ENCODE measurements around the gene ALG1. TPM values are rescaled to one million over a fixed set of nuclear protein-coding genes. Genes with fewer than 3 reads are reported as not detected.

Gene ALG1
- total RNA-seq, 1 donor from 2014 or later, result 23.1 TPM

GRCh38 chr16:5065326-5065725 lies 6.3 kb upstream of the ALG1 start:
- no peaks in the 10 kb centered on the region for H3K4me1 ChIP-seq (ENCODE audit: insufficient read depth, low read length)
- TF ChIP-seq CTCF (IDR thresholded peaks at IDR 0.05; ENCODE audit: insufficient read depth, low read depth, low read length) (no peak), EZH2 (IDR thresholded peaks at IDR 0.05; ENCODE audit: insufficient read depth, low read length) (no peak)
- no peak overlapping the region for H3K27ac ChIP-seq (ENCODE audit: low read depth, low read length)
- Mint-ChIP-seq H3K27ac (ENCODE audit: unreplicated experiment) (no peak overlapping the region), H3K27me3 (ENCODE audit: low read depth, unreplicated experiment) (peaks cover 21% of the 10 kb centered on the region), H3K4me3 (ENCODE audit: unreplicated experiment) (no peak overlapping the region), H3K4me1 (ENCODE audit: low read depth, unreplicated experiment) (no peaks in the 10 kb centered on the region), H3K9me3 (ENCODE audit: unreplicated experiment) (no peaks in the 10 kb centered on the region), H3K36me3 (ENCODE audit: low read depth, unreplicated experiment) (no peaks in the 10 kb centered on the region)
- no peak overlapping the region for H3K4me2 ChIP-seq (ENCODE audit: low read length)
- H4K20me1 ChIP-seq (ENCODE audit: insufficient read depth, low read length), result no peaks in the 10 kb centered on the region
- H3K9ac ChIP-seq (ENCODE audit: low read length), result no peak overlapping the region
- H3K9me3 ChIP-seq (ENCODE audit: insufficient read depth, low read depth, low read length), result no peaks in the 10 kb centered on the region
- no peak for FAIRE-seq
- no peaks in the 10 kb centered on the region for H3K36me3 ChIP-seq (ENCODE audit: insufficient read depth, low read length)
- H3K4me3 ChIP-seq (ENCODE audit: insufficient read depth, low read depth, low read length), result no peak overlapping the region
- no peaks in the 10 kb centered on the region for H3K79me2 ChIP-seq (ENCODE audit: insufficient read depth, low read length)
- H2AFZ ChIP-seq (ENCODE audit: low read depth, low read length), result no peak overlapping the region
- no peak for DNase-seq (ENCODE audit: low read depth)
- peaks cover 29% of the 10 kb centered on the region for H3K27me3 ChIP-seq (ENCODE audit: insufficient read depth, low read length)

DNA sequence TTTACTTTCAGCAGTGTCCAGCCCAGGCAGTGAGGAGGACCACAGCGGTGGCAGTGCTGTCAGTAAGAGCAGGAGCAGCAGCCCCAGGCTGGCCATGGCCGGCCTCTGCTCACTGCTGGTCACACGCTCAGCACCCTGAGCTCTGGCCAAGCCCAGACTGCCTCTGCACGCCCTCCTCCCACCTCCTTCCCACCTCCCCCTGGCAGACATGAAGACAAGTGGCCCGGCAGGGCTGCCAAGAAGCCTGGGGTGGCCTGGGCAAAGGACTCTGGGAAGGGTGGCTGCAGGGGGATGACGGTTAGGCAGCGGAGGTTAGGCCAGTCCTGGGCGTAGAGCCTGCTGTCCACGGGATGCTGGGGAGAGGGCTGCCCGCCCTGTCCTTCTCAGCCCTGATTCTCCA lies 5.8 kb upstream of the ALG1 start, which contains the start of gene C16orf89:
TSS of gene C16orf89 (minus strand) at position 144 of the 400 bp plus-strand sequence. CDS start at position 96, 48 bp downstream.
- Mint-ChIP-seq H3K4me3 (ENCODE audit: unreplicated experiment) (no peak within 1 kb of the TSS), H3K9me3 (ENCODE audit: unreplicated experiment) (no peaks in the 10 kb centered on the region), H3K27me3 (ENCODE audit: low read depth, unreplicated experiment) (peaks cover 21% of the 10 kb centered on the region), H3K4me1 (ENCODE audit: low read depth, unreplicated experiment) (no peaks in the 10 kb centered on the region), H3K36me3 (ENCODE audit: low read depth, unreplicated experiment) (no peaks in the 10 kb centered on the region), H3K27ac (ENCODE audit: unreplicated experiment) (no peak within 1 kb of the TSS)
- Histone ChIP-seq H2AFZ (ENCODE audit: low read depth, low read length) (no peak within 1 kb of the TSS), H3K79me2 (ENCODE audit: insufficient read depth, low read length) (no peaks in the 10 kb centered on the region), H3K27ac (ENCODE audit: low read depth, low read length) (no peak within 1 kb of the TSS), H3K9ac (ENCODE audit: low read length) (no peak within 1 kb of the TSS), H3K9me3 (ENCODE audit: insufficient read depth, low read depth, low read length) (no peaks in the 10 kb centered on the region), H3K27me3 (ENCODE audit: insufficient read depth, low read length) (peaks cover 29% of the 10 kb centered on the region), H3K4me3 (ENCODE audit: insufficient read depth, low read depth, low read length) (no peak within 1 kb of the TSS), H3K4me1 (ENCODE audit: insufficient read depth, low read length) (no peaks in the 10 kb centered on the region), H3K36me3 (ENCODE audit: insufficient read depth, low read length) (no peaks in the 10 kb centered on the region), H3K4me2 (ENCODE audit: low read length) (no peak within 1 kb of the TSS), H4K20me1 (ENCODE audit: insufficient read depth, low read length) (no peaks in the 10 kb centered on the region)
- FAIRE-seq (no peak), DNase-seq (ENCODE audit: low read depth) (no peak)
- TF ChIP-seq CTCF (IDR thresholded peaks at IDR 0.05; ENCODE audit: insufficient read depth, low read depth, low read length) (no peak), EZH2 (IDR thresholded peaks at IDR 0.05; ENCODE audit: insufficient read depth, low read length) (no peak)

DNA sequence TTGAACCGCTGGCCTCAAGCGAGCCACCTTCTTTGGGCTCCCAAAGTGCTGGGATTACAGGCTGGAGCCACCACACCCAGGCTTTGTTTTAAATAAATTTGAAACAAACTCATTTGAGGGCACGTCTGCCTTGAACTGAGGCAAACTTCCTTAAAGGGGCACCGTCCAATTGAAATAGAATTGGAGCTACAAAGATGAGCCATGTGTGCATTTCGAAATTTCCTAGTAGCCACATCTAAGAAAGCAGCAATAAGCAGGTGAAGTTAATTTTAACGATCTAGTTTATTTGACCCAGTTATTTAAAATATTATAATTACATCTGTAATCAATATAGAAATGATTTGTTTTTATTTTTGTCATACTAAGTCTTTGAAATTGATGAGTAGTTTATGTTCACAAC lies 5.1 kb upstream of the ALG1 start:
- H3K27me3 Mint-ChIP-seq (ENCODE audit: low read depth, unreplicated experiment), result peaks cover 20% of the 10 kb centered on the region
- Histone ChIP-seq H4K20me1 (ENCODE audit: insufficient read depth, low read length) (no peaks in the 10 kb centered on the region), H3K4me3 (ENCODE audit: insufficient read depth, low read depth, low read length) (no peak overlapping the region), H3K27ac (ENCODE audit: low read depth, low read length) (no peak overlapping the region), H3K36me3 (ENCODE audit: insufficient read depth, low read length) (no peaks in the 10 kb centered on the region), H3K79me2 (ENCODE audit: insufficient read depth, low read length) (no peaks in the 10 kb centered on the region), H3K4me2 (ENCODE audit: low read length) (no peak overlapping the region), H3K9ac (ENCODE audit: low read length) (no peak overlapping the region), H3K9me3 (ENCODE audit: insufficient read depth, low read depth, low read length) (no peaks in the 10 kb centered on the region), H3K4me1 (ENCODE audit: insufficient read depth, low read length) (no peaks in the 10 kb centered on the region), H2AFZ (ENCODE audit: low read depth, low read length) (no peak overlapping the region), H3K27me3 (ENCODE audit: insufficient read depth, low read length) (peaks cover 29% of the 10 kb centered on the region)
- TF ChIP-seq CTCF (IDR thresholded peaks at IDR 0.05; ENCODE audit: insufficient read depth, low read depth, low read length), result no peak
- no peak for TF ChIP-seq EZH2 (IDR thresholded peaks at IDR 0.05; ENCODE audit: insufficient read depth, low read length)
- FAIRE-seq (no peak), DNase-seq (ENCODE audit: low read depth) (no peak)
- H3K4me3 Mint-ChIP-seq (ENCODE audit: unreplicated experiment), result no peak overlapping the region
- H3K36me3 Mint-ChIP-seq (ENCODE audit: low read depth, unreplicated experiment), result no peaks in the 10 kb centered on the region
- no peaks in the 10 kb centered on the region for H3K9me3 Mint-ChIP-seq (ENCODE audit: unreplicated experiment)
- no peak overlapping the region for H3K27ac Mint-ChIP-seq (ENCODE audit: unreplicated experiment)
- no peaks in the 10 kb centered on the region for H3K4me1 Mint-ChIP-seq (ENCODE audit: low read depth, unreplicated experiment)

Measured in astrocyte (in vitro differentiated cells and primary cell).